ENCODE results near the gene THRB. TPM values are rescaled to one million over a fixed set of nuclear protein-coding genes. Genes with fewer than 3 reads are reported as not detected.

Gene THRB
- total and polyA plus RNA-seq, 10 donors, result 1.00 to 26.6 (median 16.2) TPM

DNA sequence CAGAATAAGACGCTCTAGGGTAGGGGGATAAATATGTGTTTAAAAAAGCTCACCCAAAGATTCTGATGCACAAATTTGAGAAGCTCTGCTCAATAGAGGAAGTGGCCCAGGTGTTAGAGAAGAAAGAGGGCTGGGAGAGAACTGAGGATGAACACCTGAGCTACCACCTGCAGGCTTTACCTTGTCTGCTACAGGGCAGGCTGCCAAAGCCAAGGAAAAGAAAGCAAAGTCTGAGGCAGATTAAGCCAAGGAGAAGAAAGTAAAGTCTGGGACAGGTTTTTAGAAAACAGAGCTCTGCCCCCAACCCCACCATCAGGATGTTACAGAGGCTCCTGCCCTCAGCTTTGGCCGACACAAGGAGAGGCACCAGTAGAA lies 92.9 kb downstream of the THRB start:
- intact Hi-C loops (cut with DNase I; ENCODE audit: low total_unique reads), result no loop called here
- H3K4me3 ChIP-seq, result no peak overlapping the region
- WGBS, 5 donors, result 46 to 50% (median 46%) methylated on average over 2 of the region's 2 CpGs
- no peak for TF ChIP-seq POLR2AphosphoS5 (IDR thresholded peaks at IDR 0.05)
- TF ChIP-seq, protein P1, sequence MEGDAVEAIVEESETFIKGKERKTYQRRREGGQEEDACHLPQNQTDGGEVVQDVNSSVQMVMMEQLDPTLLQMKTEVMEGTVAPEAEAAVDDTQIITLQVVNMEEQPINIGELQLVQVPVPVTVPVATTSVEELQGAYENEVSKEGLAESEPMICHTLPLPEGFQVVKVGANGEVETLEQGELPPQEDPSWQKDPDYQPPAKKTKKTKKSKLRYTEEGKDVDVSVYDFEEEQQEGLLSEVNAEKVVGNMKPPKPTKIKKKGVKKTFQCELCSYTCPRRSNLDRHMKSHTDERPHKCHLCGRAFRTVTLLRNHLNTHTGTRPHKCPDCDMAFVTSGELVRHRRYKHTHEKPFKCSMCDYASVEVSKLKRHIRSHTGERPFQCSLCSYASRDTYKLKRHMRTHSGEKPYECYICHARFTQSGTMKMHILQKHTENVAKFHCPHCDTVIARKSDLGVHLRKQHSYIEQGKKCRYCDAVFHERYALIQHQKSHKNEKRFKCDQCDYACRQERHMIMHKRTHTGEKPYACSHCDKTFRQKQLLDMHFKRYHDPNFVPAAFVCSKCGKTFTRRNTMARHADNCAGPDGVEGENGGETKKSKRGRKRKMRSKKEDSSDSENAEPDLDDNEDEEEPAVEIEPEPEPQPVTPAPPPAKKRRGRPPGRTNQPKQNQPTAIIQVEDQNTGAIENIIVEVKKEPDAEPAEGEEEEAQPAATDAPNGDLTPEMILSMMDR (IDR thresholded peaks at IDR 0.05 in 8 of 11, conservative IDR thresholded peaks at IDR 0.05 in 3 of 11), result no peak
- H3K27me3 ChIP-seq (replicated peaks in 1 of 7), result no peaks in the 10 kb centered on the region
- peaks cover 0 to 7% (median 0%) of the 10 kb centered on the region in 8 donors for H3K9me3 ChIP-seq
- H3K27ac ChIP-seq, result no peak overlapping the region
- DNase-seq, result no peak
- no peaks in the 10 kb centered on the region for H3K36me3 ChIP-seq
- no peaks in the 10 kb centered on the region for H3K4me1 ChIP-seq

DNA sequence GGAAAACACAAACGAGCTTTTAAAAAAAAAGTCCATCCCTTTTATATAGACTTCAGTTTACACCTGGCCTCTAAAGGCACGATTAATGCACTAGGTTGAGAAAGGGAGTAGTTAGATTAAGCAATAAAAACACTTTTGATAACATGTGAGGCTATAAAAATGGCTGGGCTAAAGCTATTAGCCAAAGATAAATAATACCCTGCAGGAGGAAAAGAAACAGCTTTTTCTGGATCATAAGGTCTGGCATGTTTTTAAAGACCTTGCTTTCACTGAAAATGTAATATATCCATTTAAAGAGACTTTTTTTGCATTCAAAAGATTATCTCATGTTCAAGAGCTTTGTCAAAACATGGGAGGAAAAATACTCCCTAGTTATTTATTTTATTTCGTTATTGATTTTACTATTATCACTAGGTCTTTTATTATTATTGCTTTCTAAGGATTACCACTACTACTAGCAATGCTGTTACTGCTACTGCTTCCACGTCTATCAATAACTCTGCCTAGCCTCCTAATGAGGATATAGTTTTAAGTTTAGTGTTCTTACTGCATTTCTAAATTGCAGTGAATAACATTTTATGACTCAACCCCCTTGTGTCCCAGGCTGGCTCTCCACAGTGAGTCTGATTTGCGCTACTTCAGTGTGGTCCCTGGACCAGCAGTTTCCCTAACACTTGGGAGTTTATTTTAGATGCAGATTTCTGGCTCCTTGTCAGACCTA lies 93.4 kb downstream of the THRB start:
- TF ChIP-seq, protein P1 (IDR thresholded peaks at IDR 0.05 in 8 of 11, conservative IDR thresholded peaks at IDR 0.05 in 3 of 11), result no peak
- TF ChIP-seq POLR2AphosphoS5 (IDR thresholded peaks at IDR 0.05), result no peak
- no peak for TF ChIP-seq POLR2A (IDR thresholded peaks at IDR 0.05)
- H3K4me3 ChIP-seq, result no peak overlapping the region
- 63 to 85% (median 75%) methylated on average over 5 of the region's 5 CpGs for WGBS, 5 donors
- H3K27ac ChIP-seq, result no peak overlapping the region
- no peak for DNase-seq
- intact Hi-C loops (cut with DNase I; ENCODE audit: low total_unique reads), result no loop called here
- no peaks in the 10 kb centered on the region for H3K4me1 ChIP-seq
- no peaks in the 10 kb centered on the region for H3K36me3 ChIP-seq
- H3K27me3 ChIP-seq (replicated peaks in 1 of 7), result no peaks in the 10 kb centered on the region
- peaks cover 0 to 7% (median 0%) of the 10 kb centered on the region in 8 donors for H3K9me3 ChIP-seq

- intact Hi-C loops (cut with DNase I; ENCODE audit: low total_unique reads), result no loop called here
- no peak for TF ChIP-seq POLR2AphosphoS5 (IDR thresholded peaks at IDR 0.05)
- TF ChIP-seq, protein P1 (IDR thresholded peaks at IDR 0.05 in 8 of 11, conservative IDR thresholded peaks at IDR 0.05 in 3 of 11), result no peak
- no peak for TF ChIP-seq POLR2A (IDR thresholded peaks at IDR 0.05)
- Histone ChIP-seq H3K9me3 (peaks cover 0 to 7% (median 0%) of the 10 kb centered on the region in 8 donors), H3K36me3 (no peaks in the 10 kb centered on the region), H3K27me3 (replicated peaks in 1 of 7) (no peaks in the 10 kb centered on the region), H3K27ac (no peak overlapping the region), H3K4me1 (no peaks in the 10 kb centered on the region), H3K4me3 (no peak overlapping the region)
- no peak for DNase-seq
- 77 to 88% (median 80%) methylated on average over 4 of the region's 4 CpGs for WGBS, 5 donors
These were observed 94.2 kb downstream of the THRB start for GRCh38 chr3:24400450-24400849.

GRCh38 chr3:24400015-24400414 lies 94.6 kb downstream of the THRB start:
- no peak overlapping the region for H3K27ac ChIP-seq
- TF ChIP-seq, protein P1 (IDR thresholded peaks at IDR 0.05 in 8 of 11, conservative IDR thresholded peaks at IDR 0.05 in 3 of 11), result no peak
- no peak for TF ChIP-seq POLR2A (IDR thresholded peaks at IDR 0.05)
- no peak for TF ChIP-seq POLR2AphosphoS5 (IDR thresholded peaks at IDR 0.05)
- no peaks in the 10 kb centered on the region for H3K36me3 ChIP-seq
- no peak overlapping the region for H3K4me3 ChIP-seq
- intact Hi-C loops (cut with DNase I; ENCODE audit: low total_unique reads), result no loop called here
- no peak for DNase-seq
- H3K27me3 ChIP-seq (replicated peaks in 1 of 7), result no peaks in the 10 kb centered on the region
- H3K4me1 ChIP-seq, result no peaks in the 10 kb centered on the region
- 73 to 92% (median 82%) methylated on average over 2 of the region's 2 CpGs for WGBS, 5 donors
- peaks cover 0 to 7% (median 0%) of the 10 kb centered on the region in 8 donors for H3K9me3 ChIP-seq
